HL-60 (cell line): Measurements from ENCODE around the gene CLDND1.

Experiments used
- DNase-seq, 2 experiments: peaks; one replicate each; pipeline ENCODE4 v3.0.0-alpha.2; 2010 to 2020; ENCODE audit warnings: low read depth in 1 of 2, low spot score in 1 of 2
- H3K27ac ChIP-seq: fragments of 250-450 bp; sonication (Bioruptor Pico); replicated peaks from 2 replicates; pipeline ENCODE4 v1.5.1; 2020; ENCODE audit warnings: mild to moderate bottlenecking, moderate library complexity
- H3K27me3 ChIP-seq: fragments of 250-450 bp; sonication (Bioruptor Pico); 2 replicates; pipeline ENCODE4 v1.5.1; 2021; ENCODE audit warnings: mild to moderate bottlenecking, moderate library complexity; ENCODE audit not compliant: insufficient read depth, poor library complexity, severe bottlenecking
- H3K4me3 ChIP-seq: replicated peaks from 2 replicates; pipeline ENCODE4 v1.5.1; 2011; ENCODE audit warnings: mild to moderate bottlenecking, control low read depth, low read length; ENCODE audit not compliant: insufficient read depth
- CTCF ChIP-seq: IDR thresholded peaks from one replicate; pipeline ENCODE4 v1.5.1; 2011; ENCODE audit warnings: low read length, control low read depth, inconsistent platforms; ENCODE audit not compliant: insufficient read depth
- GABPA ChIP-seq: IDR thresholded peaks from 2 replicates; pipeline ENCODE4 v1.6.1; 2012; ENCODE audit warnings: low read depth
- POLR2AphosphoS5 ChIP-seq: IDR thresholded peaks from 2 replicates; pipeline ENCODE4 v1.6.1; 2012; ENCODE audit warnings: low read depth
- REST ChIP-seq: IDR thresholded peaks from 2 replicates; pipeline ENCODE4 v1.6.1; 2012; ENCODE audit warnings: low read depth; ENCODE audit not compliant: insufficient replicate concordance
- SPI1 ChIP-seq: IDR thresholded peaks from 2 replicates; pipeline ENCODE4 v1.6.1; 2012; ENCODE audit warnings: low read depth, mild to moderate bottlenecking, borderline replicate concordance

CLDND1 gene

DNA sequence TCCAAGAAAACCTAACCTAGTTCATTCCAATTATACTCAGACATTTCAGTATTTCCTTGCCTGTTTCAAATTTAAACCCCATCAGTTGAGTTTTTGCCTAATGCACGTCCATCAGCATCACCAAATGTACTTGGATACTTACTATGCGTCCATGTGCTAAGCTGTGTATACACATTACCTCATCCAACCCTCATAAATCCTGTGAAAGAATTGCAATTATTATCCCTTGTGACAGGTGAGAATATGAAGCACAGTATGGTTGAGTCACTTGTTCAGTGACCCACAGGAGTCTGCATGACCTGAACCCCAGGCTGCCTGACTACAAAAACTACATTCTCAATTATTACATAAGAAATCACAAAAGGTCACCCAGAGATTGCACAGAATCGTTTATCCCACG, 22.7 kb downstream of the CLDND1 start:
- TF ChIP-seq GABPA (no peak), REST (no peak), POLR2AphosphoS5 (no peak), CTCF (no peak), SPI1 (no peak)
- no peak overlapping the region for H3K4me3 ChIP-seq
- no peak for DNase-seq
- no peaks in the 10 kb centered on the region for H3K27me3 ChIP-seq
- H3K27ac ChIP-seq = no peak overlapping the region

DNA sequence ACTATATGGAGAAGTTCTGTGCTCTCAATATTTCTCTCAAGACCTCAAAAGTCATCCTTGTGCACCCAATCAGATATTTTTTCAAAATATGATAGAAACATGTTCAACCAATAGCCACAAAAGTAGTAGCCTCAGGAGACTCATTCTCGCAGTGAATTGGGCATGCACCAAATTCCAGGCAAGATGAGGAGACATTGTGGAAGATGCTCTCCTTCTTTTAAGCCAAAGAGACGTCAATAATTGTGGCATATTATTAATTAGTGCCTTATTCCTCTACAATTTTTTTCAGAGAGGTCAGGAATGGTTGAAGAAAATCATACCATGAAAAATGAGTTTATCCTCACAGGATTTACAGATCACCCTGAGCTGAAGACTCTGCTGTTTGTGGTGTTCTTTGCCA, 25.3 kb downstream of the CLDND1 start, which contains the start of gene OR5K2:
Gene OR5K2 (plus strand): TSS at position 301 of the 400 bp plus-strand sequence. CDS start 0 bp downstream, at position 301.
- Histone ChIP-seq H3K27ac (no peak within 1 kb of the TSS), H3K27me3 (no peaks in the 10 kb centered on the region), H3K4me3 (no peak within 1 kb of the TSS)
- TF ChIP-seq GABPA (no peak), CTCF (no peak), SPI1 (no peak), POLR2AphosphoS5 (no peak), REST (no peak)
- no peak for DNase-seq

- DNase-seq = no peak
- Histone ChIP-seq H3K4me3 (no peak overlapping the region), H3K27ac (no peak overlapping the region), H3K27me3 (no peaks in the 10 kb centered on the region)
- TF ChIP-seq GABPA (no peak), CTCF (no peak), REST (no peak), SPI1 (no peak), POLR2AphosphoS5 (no peak)
These were observed 39.1 kb downstream of the CLDND1 start for GRCh38 chr3:98483626-98484025.
